GM19043 (cell line): ENCODE results near the gene CNR2.
A peak's percentile ranks its signal among the peaks of the same experiment; 100 is the strongest.
"Not testable (repeated sequence)": the region's sequence is repeated elsewhere in the genome, so short reads cannot be mapped to it uniquely, and the experiment has no call there.

ENCODE experiments used
- ATAC-seq: cut with Tn5 transposase; IDR thresholded peaks from one replicate; pipeline ENCODE4 v1.9.1; 2021; ENCODE audit warnings: low read depth; ENCODE audit not compliant: unreplicated experiment

The CNR2 gene

DNA sequence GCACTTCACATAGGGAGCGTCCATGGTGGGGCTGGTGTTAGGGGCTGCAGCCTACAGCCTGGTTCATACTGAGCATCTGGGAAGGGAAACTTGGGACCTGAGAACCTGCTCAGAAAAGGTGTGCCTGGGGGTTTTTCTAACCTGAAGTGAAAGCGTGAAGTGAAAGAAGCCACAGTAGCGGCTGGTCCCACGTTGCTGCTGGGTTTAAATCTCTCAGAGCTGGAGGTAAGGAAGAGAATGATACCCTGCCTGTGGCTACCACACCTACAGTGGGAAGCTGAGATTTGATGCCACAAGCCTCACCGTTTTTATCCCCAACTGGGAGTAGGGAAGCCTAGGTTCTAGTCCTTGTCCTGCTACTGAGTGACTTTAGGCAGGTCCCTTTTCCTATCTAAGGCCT lies 24.1 kb downstream of the CNR2 start:
- ATAC-seq = no peak

DNA sequence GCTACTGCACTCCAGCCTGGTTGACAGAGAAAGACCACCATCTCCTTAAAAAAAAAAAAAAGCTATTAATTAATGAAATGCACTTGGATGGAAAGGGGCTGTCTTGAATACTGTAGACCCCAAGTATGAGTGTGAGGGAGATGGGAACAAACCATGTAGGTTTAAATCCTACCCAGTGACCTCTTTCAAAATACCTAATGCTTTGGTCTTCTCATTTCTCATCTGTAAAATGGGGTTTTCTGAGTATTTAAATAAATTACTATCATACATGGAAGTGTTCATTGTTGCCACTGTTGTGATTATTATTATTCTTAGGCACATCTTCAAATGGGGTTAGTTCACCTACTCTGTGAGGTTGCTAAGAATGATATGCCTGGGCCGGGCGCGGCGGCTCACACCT lies 27.9 kb downstream of the CNR2 start:
- ATAC-seq = no peak

DNA sequence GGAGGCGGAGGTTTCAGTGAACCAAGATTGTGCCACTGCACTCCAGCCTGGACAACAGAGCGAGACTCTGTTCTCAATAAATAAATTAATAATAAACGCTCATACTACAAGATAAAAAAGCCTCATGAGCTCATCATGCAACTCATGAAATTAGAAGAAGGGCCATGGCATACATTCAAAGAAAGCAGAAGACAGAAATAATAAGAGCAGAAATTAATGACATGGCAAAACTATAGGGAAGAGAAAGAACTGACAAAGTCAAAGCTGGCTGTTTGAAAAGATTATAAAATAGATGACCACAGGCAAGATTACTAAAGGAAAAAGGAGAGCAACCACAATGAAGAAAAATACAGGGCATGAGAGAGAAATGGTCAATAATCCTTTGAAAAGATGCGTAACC lies 30.4 kb downstream of the CNR2 start:
- no peak for ATAC-seq

DNA sequence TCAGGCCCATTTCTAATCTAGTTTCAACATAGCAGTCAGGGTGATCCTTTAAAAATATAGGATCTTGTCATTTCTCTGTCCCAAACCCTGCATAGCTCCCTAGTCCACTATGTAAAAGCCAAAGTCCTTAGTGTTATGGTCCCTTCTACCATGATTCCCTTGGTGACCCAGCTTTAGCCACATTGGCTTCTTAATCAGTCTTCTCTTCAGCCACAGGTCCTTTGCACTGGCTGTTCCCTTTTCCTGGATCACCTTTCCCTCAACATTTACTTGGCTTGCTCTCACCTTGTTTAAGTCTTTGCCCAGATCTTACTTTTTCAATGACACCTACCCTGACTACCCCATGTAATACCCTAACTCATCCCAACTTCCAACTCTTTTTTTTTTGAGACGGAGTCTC lies 33.4 kb downstream of the CNR2 start:
- no peak for ATAC-seq

DNA sequence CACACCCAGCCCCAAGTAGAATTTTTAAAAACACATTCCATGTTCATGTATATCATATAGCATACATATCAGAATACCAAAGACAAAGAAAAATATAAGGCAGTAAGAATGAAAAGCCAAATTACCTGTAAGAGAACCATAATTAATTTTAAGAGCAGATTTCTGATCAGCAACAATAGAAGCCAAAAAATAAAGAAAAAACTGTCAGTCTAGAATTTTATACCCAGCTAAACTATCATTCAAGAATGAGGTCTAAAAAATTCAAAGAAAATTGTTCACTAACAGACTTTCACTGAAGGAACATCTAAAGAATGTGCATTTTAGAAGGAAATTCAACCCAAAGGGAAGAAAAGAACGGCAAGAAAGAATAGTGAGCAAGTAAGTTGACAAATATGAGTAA lies 34.5 kb downstream of the CNR2 start:
- no peak for ATAC-seq

DNA sequence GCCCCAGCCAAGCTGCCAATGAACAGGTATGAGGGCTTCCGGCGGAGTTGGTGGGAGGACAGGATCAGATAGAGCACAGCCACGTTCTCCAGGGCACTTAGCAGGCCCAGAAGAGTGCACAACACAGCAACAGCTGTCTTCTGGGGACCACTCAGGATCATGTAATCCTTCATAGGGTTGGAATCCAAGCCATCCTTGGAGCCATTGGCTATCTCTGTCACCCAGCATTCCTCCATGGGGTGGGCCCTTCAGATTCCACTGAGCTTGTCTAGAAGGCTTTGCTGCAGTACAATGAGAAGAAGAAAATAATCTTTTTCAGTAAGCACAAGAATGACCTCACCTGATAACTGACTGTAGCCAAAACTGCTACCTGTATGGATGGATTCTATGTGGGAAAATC lies 37.8 kb downstream of the CNR2 start:
- no peak for ATAC-seq

DNA sequence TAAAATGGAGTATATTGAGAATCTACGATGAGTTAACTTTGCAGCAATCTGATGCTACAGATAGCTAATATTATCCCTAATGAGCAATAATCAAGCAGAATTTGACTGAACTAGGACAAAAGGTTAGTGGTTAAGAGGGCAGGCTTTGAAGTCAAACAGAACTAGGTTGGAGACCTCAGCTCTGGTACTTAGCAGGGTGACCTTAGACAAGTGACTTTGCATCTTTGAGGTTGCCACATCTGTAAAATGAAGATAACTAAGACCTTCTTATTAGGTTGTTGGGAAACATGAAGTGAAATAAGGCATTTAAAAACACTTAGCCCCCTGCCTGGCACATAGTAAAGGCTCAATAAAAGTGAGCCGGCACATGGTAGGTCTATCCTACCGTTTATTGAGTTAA lies 40.7 kb downstream of the CNR2 start:
- ATAC-seq = no peak

DNA sequence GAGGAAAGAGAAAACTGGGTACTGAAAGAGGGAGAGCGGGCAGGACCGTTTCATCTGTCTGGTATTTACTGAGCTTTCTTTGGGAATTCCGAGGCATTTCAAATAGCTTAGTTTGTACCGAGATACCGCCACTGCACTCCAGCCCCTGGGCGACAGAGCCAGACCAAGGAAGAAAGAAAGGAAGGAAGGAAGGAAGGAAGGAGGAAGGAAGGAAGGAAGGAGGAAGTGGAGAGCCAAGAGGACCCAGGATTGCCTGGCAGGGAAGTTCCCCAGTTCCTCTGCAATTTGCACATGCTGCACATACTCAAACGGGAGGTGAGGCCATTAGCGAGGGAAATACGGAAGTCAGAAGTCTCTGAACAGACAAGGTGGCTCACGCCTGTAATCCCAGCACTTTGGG lies 44.1 kb downstream of the CNR2 start:
- no peak for ATAC-seq

DNA sequence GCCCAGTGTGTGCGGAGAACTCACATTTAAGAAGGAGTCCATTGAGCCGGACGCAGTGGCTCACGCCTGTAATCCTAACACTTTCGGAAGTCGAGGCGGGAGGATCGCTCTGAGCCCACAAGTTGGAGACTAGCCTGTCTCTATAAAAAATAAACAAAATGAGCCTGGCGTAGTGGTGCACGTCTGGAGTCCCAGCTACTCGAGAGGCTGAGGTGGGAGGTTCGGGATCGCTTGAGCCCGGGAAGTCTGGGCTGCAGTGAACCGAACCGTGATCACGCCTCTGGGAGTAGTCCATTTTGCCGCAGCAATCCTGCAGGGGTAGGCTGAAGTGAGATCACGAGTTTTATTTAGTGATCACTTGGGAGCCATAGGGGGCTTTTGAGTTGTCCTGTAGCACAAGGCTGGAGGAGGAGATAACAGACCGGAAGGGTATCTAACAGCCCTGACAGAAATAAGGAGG lies 44.6 kb downstream of the CNR2 start:
- ATAC-seq = peak; percentile 4

DNA sequence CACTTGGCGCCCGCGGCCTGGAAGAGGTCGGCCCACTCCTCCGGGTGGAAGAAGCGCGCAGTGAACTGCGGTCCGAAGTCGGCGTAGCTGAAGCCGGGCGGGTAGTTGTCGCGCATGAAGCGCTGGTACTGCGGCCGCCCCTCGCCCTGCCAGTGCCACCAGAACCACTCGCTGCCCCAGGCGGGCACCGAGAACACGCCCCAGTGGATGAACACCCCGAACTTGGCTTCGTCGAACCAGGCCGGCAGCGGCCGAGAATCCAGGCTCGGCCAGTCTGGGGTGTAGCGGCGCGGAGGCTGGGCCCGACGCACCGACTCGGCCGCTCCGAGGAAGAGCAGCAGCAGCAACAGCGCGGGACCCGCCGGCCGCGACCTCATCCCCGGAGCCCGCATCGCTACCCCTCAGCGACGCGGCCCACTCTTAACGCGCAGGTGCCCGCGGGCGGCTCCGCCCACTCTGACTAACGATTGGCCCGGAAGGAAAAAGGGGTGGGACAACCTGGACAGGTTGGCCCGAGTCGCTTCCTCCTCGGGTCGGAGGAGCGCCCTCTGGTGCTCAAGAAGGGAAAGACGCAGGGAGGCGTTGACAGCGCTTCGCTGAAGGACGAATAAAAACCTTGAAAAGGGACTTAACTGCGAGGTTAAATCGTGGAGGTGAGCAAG lies 45.1 kb downstream of the CNR2 start, which contains the start of gene FUCA1:
Gene FUCA1, minus strand, starts transcription at position 396 of the 662 bp plus-strand sequence. Its CDS starts 4 bp downstream, at position 392.
- peak; percentile 84 for ATAC-seq

DNA sequence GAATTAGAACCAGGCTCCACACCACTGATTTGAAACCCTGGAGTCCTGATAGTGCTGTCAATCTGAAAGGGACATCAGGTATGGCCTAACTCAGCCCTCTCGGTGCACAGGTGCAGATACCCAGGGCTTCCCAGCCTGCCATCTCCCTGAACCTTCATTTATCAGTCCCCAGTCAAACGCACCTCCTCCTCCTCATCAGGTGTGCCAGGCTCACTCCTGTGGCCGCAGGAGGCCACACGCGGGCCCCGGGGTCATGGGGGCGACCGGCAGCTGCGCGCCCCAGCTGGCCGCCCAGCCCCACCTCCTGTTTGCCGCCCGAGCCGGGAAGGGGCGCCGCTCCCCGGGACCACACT lies 45.6 kb downstream of the CNR2 start:
- no peak for ATAC-seq

DNA sequence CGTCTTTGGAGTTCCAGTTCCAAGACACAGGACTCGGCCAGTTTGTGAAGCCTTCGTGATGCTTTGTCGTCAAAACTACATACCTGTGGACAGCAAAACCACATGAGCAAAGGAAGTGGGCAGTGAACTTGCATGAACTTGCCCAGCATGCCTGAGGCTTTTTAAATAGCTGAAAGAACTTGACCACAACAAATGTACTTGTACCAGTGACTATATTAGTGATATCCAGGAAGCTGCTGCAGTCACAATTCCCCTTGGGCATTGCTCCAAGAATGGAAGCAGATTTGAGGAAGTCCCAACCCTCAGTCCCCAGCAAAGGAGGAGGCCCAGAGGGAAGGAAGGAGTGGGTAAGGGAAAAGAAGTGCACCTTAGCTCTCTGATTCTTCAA lies 47.6 kb downstream of the CNR2 start:
- no peak for ATAC-seq

DNA sequence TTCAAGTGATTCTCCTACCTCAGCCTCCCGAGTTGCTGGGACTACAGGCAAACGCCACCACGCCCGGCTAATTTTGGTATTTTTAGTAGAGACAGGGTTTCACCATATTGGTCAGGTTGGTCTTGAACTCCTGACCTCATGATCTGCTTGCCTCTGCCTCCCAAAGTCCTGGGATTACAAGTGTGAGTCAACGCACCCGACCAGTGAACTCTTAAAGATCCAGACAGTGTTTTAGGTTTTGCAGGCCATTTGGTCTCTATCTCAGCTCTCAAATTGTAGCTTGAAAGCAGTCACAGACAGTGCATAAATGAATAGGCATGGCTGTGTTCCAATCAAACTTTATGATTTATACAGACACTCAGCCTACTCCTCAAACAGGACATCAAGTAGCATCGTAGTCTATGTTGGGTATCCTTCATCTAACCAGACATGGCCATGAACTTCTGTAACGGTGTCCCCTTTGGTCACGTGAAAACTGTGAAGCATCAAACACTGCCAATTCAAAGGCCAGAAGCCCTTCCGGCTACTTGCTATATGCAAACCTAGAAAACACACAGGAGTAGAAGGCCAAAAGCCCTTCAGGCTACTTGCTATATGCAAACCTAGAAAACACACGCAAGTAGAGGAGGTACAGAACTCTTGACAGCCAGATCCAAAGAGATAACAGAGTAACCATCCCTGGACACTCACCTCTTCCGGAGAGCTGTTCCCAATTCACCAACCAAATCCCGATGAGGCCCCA lies 48.2 kb downstream of the CNR2 start:
- ATAC-seq = no peak

DNA sequence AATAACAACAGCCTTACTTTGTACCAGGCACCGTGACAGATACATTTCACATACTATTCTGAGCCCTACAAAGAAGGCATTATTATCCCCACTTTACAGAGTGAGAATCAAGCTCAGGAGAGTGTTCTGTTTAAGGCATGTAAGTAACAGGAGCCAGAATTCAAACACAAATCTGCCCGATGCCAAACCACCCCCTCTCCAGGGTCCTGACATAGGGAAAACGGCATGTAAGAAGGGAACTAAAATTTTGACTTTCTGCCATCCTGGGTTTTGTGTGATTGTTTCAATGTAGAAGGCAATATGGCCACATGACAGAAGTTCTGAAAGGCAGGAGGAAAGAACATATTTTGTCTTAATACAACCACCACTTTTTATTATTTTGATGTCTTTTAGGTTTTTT lies 50.5 kb downstream of the CNR2 start:
- no peak for ATAC-seq

DNA sequence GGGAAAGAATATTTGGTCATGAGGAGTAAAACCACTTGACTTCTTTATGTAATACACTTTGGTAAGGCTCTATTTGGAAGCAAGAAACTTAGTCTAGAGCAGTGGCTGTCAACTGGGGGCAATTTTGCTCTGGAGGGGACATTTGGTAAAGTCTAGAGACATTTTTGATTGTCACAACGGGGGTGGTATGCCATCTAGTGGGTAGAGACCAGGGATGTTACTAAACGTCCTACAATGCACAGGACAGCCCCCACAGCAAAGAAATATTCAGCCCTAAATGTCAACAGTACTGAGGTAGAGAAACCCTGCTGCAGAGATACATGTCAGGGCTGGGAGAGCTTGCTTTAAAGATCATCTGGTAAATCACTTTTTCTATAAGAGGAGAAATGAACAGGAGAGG lies 58.6 kb downstream of the CNR2 start:
- no peak for ATAC-seq

DNA sequence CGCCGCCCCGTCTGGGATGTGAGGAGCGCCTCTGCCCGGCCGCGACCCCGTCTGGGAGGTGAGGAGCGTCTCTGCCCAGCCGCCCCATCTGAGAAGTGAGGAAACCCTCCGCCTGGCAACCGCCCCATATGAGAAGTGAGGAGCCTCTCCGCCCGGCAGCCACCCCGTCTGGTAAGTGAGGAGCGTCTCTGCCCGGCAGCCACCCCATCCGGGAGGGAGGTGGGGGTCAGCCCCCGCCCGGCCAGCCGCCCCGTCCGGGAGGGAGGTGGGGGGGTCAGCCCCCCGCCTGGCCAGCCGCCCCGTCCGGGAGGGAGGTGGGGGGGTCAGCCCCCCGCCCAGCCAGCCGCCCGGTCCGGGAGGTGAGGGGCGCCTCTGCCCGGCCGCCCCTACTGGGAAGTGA lies 60.0 kb downstream of the CNR2 start:
- ATAC-seq = not testable (repeated sequence)

DNA sequence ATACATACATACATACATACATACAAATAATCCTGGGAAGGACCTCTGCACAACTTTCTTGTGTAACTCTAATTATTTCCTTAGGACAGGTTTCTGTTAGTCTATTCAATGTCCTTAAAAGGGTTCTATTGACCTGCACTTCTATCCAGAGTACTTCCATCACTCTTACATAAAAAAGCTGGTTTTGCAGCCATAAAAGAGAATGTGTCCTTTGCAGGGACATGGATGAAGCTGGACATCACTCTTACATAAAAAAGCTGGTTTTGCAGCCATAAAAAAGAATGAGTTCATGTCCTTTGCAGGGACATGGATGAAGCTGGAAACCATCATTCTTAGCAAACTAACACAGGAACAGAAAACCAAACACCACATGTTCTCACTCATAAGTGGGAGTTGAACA lies 61.8 kb downstream of the CNR2 start:
- ATAC-seq = not testable (repeated sequence)

DNA sequence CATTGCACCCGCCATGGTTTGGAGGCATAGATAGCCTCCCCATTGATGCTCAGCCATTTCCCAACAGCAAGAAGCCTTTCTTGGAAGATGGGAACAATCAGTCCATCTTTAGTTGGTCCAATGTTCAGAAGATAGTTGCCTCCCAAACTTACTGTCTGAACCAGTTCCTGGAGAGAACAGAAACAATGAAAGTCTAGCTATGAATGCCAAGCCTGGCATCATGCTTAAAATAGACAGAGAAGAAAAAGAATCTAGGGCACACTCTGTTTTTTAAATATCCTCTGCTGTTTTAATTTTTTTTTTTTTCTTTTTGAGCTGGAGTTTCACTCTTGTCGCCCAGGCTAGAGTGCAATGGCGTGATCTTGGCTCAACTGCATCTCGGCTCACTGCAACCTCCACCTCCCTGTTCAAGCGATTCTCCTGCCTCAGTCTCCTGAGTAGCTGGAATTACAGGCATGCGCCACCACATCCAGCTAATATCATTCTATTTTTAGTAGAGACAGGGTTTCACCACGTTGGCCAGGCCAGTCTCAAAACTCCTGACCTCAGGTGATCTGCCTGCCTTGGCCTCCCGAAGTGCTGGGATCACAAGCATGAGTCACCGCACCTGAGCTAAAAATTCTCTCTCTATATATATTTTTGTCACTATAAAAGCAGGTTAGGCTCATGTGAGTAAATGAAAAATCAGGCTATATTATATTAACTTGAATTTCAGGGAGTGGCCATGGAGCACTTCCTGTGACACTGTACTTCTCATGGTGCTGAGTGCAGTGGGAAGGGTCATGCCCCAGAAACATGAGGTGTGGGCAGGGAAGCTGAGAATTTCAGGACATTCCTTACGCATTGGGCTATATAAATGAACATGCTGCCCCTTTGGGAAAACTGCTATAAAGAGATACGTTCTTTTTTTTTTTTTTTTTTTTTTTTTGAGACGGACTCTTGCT lies 64.2 kb downstream of the CNR2 start:
- ATAC-seq = no peak

DNA sequence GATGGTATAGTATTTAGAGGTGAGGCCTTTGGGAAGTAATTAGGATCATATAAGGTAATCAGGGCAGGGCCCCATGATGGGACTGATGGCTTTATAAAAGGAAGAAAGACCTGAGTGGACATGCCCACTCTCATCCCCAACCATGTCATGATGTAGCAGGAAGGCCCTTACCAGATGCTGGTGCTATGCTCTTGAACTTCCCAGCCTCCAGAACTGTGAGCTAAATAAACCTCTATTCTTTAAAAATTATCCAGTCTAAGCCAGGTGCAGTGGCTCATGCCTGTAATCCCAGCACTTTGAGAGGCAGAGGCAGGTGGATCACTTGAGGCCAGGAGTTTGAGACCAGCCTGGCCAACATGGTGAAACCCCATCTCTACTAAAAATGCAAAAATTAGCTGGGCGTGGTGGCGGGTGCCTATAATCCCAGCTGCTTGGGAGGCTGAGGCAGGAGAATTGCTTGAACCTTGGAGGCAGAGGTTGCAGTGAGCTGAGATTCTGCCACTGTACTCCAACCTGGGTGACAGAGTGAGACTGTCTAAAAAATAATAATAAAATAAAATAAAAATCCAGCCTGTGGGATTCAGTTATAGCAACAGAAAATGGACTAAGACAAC lies 65.6 kb downstream of the CNR2 start:
- ATAC-seq = not testable (repeated sequence)

DNA sequence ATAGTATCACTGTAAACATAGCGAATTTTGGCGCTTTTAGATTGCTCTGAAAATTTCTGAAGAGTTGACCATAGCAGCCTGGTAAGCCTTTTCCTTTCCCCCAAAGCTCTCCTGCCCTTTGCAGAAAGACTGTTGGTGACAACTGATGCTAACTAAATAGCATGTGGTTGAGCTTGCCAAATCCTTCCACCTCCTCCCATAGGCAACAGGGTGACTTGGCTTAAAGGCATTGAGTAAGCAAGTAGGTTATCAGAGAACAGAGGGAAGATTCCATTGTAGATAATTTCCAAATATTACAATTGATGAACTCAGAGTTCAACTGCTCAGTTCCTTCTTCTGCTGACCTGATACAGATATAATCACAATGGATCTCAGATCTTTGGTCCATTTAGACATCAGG lies 68.0 kb downstream of the CNR2 start:
- ATAC-seq = no peak

DNA sequence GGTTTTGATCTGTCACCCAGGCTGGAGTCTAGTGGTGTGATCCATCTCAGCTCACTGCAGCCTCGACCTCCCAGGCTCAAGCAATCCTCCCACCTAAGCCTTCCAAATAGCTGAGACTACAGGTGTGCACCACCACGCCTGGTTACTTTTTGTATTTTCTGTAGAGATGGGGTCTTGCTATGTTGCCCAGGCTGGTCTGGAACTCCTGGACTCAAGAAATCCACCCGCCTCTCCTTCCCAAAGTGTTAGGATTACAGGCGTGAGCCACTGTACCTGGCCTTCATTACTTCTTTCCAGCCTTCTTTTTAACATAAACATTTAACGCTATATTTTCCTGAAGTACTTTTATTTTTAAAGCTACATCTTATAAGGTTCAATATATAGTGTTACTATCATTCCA lies 69.5 kb downstream of the CNR2 start:
- ATAC-seq = no peak
